GM18507 (cell line): Measurements from ENCODE around the gene PDE6A.
"Not testable (repeated sequence)": the region's sequence is repeated elsewhere in the genome, so short reads cannot be mapped to it uniquely, and the experiment has no call there.

ENCODE experiments used
- DNase-seq: peaks from one replicate; pipeline ENCODE4 v3.0.0; 2011; ENCODE audit warnings: low read depth; ENCODE audit not compliant: insufficient read length; ENCODE audit errors: extremely low spot score
- FAIRE-seq: peaks from 2 replicates; lab custom pipeline; 2011; peaks lifted over from hg19 to GRCh38; lab: Jason Lieb, UNC

Gene PDE6A

DNA sequence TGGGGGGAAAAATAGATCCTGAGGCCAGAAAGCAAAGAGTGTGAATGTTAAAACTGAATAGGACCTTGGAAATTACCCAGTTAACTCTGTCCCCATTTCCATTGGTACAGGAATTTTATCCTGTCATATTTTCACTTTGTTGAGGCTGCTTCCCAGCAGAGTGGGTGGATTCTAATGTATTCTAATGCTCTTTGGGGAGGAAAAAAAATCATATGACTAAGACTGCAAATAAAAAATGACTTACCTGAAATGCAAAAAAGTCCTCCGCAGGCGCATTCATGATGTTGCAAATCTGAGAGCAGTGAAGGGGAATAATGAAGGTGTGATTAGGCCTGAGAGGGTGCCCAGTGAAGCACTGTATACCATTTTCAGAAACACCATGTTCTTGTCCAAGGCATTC lies 41.2 kb downstream of the PDE6A start:
- FAIRE-seq, result no peak

DNA sequence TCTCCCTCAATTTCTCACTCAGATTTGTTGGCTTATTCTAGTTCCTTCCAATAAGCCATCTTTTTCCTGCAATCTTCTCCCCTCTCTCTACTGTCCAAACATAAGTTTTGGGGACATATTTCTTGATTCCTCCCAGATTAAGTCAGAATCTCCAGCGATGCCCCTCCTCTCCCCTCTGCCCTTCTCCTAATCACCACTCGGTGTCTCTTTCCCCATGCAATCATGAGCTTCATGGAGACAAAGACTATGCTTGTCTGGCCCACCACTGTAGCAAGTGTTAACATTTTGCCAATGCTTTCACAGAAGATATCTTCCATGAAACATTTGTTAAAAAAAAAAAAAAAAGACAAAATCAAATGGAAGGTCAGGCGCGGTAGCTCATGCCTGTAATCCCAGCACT lies 42.4 kb downstream of the PDE6A start:
- DNase-seq (no peak), FAIRE-seq (no peak)

More for the DNA sequence above, 41.2 kb downstream of the PDE6A start:
- DNase-seq, result no peak

DNA sequence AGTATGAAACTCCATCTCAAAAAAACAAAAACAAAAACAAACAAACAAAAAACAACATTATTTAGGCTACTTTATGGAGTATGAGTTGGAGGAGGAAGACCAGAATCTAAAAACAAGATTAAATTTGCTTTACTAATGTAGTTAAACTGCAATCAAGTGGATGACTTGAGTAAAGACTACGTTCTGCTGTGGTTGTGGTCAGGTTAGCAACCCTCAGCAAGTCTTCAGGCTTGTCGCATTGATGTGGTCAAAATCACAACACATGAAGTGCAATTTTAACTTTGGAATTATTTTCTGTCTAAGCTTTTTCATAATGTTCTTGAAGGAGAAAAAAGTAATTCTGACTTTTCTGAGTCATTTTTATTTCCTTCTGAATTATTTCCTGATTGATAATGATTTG lies 43.1 kb downstream of the PDE6A start:
- FAIRE-seq (no peak), DNase-seq (no peak)

DNA sequence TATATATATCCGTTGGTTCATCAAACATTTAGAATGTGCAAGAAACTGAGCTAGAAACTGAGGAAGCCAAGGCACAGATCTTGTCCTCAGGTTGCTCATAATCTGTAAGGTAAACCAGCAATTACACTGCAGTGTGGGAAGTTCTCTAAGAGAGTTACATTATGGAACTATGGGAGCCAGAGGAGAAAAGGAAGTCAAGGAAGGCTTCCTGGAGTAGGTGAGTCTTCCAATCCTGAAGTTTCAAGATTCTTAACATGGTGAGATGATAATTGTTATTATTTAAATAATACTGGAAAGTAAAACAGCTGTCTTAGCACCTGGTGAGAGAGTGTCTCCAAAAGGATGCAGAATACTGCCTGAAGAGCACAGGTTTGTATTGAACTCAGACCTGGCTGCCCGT lies 44.2 kb downstream of the PDE6A start:
- FAIRE-seq (no peak), DNase-seq (no peak)

DNA sequence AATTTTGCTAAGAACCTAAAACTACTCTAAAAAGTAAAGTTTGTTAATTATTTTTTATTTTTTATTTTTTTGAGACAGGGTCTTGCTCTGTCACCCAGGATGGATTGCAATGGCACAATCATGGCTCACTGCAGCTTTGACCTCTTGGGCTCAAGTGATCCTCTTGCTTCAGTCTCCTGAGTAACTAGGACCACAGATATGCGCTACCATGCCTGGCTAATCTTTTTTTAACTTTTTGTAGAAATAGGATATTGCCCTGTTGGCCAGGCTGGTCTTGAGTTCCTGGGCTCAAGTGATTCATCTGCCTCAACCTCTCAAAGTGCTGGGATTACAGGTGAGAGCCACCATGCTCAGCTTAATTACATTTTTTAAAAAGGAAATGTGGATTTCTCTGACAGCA lies 45.8 kb downstream of the PDE6A start:
- DNase-seq (no peak), FAIRE-seq (no peak)

DNA sequence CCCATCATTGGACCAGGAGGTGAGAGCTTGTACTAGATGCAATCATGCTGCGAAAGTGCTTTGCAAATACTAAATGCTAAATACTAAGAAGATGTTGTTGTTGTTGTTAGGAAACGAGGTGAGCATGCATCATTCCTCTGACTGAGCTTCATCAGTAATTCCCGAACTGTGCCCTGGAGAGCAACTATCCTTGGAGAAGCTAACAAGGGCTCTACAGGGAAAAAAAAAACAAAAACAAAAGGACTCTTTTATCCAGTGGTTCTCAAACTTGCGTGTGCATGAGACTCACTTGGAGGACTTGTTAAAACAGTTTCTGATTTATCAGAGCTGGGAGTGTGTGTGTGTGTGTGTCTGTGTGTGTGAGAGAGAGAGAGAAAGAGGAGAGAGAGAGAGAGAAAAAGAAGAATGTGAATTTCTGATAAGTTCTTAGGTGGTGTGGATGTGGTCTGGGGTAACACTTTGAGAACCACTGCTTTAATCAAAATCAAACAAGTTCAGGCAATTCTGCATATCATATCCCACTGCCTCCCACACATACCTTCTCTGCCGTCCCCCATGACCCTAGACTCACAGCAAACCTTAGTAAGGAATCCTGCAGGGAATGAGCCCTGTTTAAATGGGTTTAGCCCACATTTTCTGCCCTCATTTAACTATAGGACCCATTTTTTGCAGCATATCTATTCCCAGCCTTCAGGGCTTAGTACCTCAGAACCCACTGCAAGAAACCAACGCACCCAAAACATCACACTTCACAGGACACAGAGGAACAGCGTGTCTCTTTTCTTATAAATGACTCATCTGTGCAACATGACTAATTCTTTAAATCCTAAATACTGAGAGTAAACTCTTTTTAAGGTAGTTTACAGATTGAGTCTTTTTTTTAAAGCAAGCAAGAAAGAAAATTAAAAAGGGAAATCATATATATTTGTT lies 48.9 kb downstream of the PDE6A start:
- DNase-seq (no peak), FAIRE-seq (no peak)

DNA sequence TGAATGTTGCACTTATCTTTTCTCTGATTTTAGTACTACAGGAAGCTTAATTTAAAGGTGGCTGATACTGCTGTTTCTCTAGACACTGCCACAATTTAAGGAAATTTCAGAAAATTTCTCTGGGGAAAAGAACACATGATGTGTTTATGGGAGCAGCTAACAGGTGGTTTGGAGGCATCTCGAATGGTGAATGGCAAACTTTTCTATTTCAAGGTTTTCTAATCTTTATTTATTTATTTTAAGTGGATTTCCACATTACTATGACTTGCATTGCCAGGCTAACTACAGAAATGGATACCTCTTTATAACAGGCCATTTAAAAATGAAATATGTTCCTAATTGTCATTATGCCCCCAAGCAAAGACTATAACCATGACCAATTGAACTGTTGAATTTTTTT lies 50.4 kb downstream of the PDE6A start:
- FAIRE-seq, result no peak
- no peak for DNase-seq

DNA sequence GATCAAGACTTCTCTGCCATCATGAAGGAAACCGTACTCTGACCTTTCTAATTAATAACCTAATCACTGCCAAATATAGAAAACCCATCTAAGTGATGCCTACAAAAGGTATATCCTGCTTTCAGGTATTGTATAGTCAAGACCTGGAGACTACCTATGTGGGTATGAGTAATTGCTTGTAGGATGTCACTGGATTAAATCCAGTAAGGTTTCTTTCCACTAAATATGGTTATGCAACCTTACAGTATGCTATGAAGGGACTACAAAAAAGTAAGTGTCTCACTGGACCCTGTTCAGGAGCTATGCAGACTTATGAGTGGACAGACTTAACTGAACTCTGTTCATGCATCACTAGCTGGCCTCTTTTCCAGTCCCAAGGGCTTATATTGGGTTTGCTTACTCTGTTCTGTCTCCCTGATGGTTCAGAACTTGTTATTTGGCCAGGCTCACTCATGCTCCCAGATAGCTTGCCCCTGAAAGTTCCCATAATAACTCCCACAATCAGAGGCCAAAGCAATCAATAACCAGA lies 51.1 kb downstream of the PDE6A start:
- no peak for DNase-seq
- no peak for FAIRE-seq

DNA sequence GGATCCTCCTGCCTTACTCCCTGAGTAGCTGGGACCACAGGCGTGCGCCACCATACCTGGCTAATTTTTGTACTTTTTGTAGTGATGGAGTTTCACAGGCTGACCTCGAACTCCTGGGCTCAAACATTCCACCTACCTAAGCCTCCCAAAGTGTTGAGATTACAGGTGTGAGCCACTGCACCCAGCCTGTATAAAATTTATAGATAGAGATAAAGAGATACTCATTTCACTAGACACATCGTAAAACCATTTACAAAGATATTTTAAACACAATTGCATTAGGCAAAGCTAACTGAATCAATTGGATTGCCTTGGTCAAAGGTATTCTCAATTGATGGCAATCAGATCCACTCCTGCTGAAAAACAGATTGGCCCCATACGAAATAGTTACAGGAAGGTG lies 52.0 kb downstream of the PDE6A start:
- DNase-seq, result no peak
- no peak for FAIRE-seq

DNA sequence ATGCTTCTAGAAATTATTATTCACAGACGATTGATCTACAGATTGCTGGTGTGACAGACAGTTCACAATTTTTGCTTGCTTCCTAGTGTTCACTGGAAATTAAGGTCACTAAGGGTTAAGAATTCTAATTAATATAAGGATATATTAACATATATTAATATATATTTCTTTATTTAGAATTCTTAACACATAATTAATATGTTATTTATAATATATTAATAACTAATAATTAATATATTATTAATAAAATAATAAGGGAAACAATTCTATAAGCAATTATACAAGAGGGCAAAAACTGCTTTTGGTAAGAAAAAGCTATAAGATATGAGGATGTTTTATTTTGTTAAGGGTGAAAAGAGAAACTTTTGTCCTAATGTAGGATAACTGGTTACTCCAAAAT lies 56.3 kb downstream of the PDE6A start:
- no peak for FAIRE-seq
- no peak for DNase-seq

DNA sequence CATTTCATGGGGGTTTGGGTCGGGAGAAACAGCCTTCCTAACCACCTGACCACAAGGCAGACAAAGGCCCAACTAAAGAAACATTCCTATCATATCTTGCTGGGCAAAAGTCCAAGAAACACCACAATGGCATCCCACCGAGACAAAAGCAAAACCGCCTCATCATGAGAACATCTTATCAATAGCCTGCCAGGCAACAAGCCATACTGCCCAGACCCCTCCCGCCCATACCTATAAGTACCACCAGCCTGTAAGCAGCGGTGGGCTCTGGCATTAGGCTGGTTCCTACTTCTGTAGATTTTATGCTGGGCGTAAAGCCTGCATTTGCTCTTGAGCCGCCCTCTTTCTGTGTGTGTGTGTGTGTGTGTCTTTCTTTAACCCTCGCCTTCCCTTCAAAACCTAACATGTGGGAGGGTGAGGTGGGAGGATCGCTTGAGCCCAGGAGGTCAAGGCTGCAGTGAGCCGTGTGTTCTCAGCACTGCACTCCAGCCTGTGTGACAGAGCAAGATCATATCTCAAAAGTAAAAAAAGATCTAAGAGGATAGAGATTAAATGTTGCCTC lies 56.9 kb downstream of the PDE6A start:
- DNase-seq, result no peak
- no peak for FAIRE-seq

DNA sequence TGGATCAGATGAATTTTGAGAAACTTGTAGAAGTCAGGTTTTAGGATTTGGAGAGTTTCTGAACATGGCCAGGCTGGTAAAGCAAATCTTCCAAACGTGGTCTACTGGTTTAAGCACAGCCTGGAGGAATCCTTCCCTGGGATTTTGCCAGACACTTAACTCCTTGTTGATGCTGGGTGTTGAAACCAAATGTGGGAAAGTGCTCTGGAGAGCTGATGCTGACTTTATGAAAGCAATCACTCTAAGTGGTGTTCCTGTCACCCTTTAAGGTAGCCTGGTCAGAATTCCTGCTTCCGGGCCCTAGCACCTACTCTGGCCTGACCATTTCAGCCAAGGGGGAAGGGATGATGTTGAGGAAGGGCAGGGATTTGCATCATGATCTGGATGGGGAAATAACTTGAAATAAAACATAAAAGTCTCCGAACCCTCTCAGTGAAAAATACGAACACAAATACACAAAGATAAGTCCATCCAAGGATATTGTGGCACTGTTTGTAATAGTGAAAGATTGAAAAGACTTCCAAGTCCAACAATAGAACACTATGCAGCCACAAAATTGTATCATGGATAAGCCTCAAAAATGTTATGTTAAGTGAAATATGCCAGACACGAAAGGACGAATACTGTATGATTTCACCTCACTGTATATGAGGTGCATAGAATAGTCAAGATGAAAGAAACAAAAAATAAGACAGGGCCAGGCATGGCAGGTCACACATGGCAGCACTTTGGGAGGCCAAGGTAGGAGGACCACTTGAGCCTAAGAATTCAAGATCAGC lies 57.7 kb downstream of the PDE6A start:
- DNase-seq, result no peak
- no peak for FAIRE-seq

DNA sequence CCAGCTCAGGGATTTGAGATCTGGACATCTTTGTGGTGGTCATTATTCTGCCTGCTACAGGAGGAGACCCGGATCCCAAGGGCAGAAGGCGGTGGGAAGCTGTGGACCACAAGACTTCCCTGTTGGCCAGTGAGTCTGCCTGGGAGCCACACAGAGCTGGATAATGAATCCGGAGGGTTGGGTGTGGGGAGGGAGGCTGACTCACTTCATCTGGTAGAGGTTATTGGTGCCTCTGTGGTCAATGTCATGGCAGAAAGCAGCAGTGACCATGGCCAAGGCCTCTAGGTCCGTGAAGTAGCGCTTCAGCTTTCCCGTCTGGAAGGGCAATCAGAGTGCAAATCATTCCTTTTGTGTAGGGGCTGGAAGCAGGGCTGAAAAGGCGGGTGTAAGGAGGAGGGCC lies 58.5 kb downstream of the PDE6A start:
- FAIRE-seq (no peak), DNase-seq (no peak)

DNA sequence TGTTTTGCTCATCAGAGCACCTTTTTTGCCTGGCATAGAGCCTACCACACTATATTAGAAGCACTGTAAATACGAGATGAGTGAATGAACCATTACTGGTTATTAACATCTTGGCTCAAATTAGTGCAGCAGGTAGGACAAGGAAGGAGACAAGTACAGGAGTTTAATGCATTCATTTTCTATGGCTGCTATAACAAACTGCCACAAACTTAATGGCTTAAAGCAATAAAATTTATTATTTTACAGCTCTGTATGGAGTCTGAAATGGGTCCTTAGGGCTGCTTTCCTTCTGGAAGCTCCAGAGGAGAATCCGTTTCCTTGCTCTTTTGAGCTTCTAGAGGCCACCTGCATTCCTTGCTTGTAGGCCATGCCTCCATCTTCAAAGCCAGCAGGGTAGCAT lies 59.1 kb downstream of the PDE6A start:
- FAIRE-seq (no peak), DNase-seq (no peak)

DNA sequence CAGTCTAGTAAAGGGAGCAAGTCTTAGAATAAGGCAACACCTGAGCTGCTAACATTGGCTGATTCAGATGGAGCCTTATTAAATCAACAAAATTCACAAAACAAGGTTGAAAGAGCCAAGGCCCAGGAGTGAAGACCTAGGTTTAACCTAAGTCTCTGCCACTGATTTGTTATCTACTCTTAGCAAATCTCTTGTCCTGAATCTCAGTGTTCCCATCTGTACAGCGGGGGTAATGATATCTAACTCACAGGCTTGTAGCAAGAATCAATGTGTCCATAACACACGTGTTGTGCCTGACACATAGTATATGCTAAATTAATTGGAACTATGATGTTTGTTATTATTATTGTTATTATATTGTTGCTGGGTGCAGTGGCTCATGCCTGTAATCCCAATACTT lies 61.0 kb downstream of the PDE6A start:
- DNase-seq (no peak), FAIRE-seq (no peak)

DNA sequence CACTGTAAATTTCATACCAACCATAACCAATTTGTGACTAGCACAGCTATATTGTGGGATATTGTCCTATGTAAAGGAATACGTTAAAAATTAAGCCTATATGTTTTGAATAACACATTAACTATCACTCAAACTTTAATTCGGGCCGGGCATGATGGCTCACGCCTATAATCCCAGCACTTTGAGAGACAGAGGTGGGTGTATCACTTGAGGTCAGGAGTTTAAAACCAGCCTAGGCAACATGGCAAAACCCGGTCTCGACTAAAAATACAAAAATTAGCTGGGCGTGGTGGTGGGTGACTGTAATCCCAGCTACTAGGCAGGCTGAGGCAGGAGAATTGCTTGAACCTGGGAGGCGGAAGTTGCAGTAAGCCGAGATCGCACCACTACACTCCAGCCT lies 62.0 kb downstream of the PDE6A start:
- not testable (repeated sequence) for FAIRE-seq, DNase-seq

DNA sequence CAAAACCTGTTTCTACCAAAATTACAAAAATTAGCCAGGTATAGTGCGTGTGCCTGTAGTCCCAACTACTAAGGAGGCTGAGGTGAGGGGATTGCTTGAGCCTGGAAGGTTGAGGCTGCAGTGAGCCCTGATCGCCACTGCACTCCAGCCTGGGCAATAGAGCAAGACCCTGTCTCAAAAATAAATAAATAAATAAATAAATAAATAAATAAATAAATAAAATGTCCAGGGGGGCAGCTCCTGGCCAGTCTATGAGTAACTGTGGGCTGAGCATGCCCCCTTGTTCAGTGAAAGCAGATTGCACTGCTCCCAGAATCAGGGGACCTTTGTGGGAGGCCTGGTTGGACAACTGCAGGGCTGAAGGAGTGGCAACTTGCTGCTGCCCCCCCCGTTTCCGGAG lies 62.7 kb downstream of the PDE6A start:
- FAIRE-seq (no peak), DNase-seq (no peak)

DNA sequence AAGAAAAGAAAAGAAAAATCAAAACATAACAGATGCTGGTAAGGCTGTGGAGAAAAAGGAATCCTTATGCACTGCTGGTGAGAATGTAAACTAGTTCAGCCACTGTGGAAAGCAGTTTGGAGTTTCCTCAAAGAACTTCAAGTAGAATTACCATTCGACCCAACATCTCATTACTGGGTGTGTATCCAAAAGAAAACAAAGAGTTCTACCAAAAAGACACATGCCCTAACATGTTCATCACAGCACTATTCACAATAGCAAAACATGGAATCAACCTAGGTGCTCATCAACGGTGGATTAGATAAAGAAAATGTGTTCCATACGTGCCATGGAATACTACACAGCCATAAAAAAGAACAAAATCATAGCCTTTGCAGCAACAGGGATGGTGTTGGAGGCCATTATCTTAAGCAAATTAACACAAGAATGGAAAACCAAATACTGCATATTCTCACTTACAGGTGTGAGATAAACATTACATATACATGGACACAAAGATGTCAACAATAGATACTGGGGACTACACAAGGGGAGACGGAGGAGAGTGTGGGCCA lies 63.4 kb downstream of the PDE6A start:
- FAIRE-seq, result no peak

DNA sequence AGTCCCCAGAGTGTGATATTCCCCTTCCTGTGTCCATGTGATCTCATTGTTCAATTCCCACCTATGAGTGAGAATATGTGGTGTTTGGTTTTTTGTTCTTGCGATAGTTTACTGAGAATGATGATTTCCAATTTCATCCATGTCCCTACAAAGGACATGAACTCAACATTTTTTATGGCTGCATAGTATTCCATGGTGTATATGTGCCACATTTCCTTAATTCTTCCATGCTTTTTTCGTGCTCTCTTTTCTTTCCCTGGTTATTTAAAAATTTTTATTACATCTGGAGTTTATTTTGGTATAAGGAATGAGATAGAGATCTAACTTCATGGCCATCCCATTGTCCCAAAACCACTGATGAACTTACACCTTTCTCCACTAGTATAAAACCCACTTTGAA lies 65.0 kb downstream of the PDE6A start:
- not testable (repeated sequence) for DNase-seq, FAIRE-seq

More for the DNA sequence above, 63.4 kb downstream of the PDE6A start:
- no peak for DNase-seq

DNA sequence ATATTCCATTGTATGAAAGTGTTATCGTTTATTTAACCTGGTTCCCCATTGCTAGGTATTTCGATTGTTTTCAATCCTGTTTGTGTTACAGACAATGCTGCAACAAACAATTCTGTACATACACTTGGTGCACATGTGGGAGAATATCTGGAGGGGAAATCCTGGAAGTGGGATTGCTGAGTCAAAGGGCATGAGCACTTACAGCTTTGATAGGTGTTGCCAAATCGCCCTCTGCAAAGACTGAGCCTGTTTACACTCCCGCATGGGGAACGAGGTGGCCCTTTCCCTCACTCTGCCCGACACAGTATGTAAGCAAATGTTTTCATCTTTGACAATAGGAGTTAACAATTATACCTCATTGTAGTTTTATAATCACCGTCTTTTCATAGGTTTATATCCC lies 66.2 kb downstream of the PDE6A start:
- FAIRE-seq (no peak), DNase-seq (no peak)
